Left colon (tissue), 2 donors: ENCODE results near the gene TLK1. TPM values are rescaled to one million over a fixed set of nuclear protein-coding genes. Genes with fewer than 3 reads are reported as not detected.
"Not testable (repeated sequence)": the region's sequence is repeated elsewhere in the genome, so short reads cannot be mapped to it uniquely, and the experiment has no call there.

Experiments used
- ATAC-seq: fragments of 200-7000 bp; cut with Tn5 transposase; one replicate; pipeline ENCODE4 v1.9.1; 2020; ENCODE audit warnings: mild to moderate bottlenecking, moderate library complexity
- DNase-seq, 2 donors: peaks; one replicate each; pipeline ENCODE4 v3.0.0-alpha.2; 2020
- intact Hi-C, 2 donors: fragments of 100-400 bp; cut with DNase I in 1 of 2; cut with micrococcal nuclease in 1 of 2; formaldehyde crosslinking; loops; one replicate each; pipeline versions ENCODE4 v1.11.2 to v1.14.0; 2022; cut with DNase I, micrococcal nuclease
- total RNA-seq, 2 donors: library from RNA; stranded (reverse); fragmentation: NEBNext Ultra II Directional; extraction: Animal tissue kit (Norgen Biotek cat#: 25700); gene quantifications; one replicate each; pipeline ENCODE4 v1.2.1, GENCODE V29; 2021
- donor health status: DM: no; HTN: no; CAD: no.
- donor health status: DM: yes; HTN: yes; CAD: no.

The TLK1 gene
- total RNA-seq, 2 donors from 2014 or later, result 93.9 to 101 TPM

- ATAC-seq (no peak), DNase-seq (no peak)
- intact Hi-C loops, result no loop called here
Measured at GRCh38 chr2:171098607-171099006, 62.1 kb downstream of the TLK1 start.

DNA sequence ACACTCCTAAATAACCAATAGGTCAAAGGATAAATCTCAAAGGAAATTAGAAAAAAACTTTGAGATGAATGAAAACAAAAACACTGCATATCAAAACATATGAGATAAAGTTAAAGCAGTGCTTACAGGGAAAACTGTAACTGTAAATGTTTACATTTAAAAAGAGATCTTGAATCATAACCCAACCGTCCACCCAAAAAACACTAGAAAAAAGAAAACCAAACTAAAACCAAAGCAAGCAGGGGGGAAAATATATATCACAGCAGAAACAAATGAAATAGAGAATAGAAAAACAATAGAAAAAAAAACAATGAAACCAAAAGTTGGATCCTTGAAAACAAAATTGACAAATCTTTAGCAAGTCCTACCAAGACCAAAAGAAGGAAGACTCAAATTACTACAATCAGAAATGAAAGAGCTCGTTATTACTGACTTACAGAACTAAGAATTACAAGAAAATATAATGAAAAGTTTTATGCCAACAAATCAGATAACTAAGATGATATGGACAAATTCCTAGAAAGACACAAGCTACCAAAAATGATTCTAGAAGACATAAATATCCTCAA lies 65.6 kb downstream of the TLK1 start:
- intact Hi-C loops, result no loop called here
- no peak for DNase-seq
- no peak for ATAC-seq

GRCh38 chr2:171091517-171091916 lies 69.2 kb downstream of the TLK1 start:
- DNase-seq, ATAC-seq, intact Hi-C loops: not testable (repeated sequence)

DNA sequence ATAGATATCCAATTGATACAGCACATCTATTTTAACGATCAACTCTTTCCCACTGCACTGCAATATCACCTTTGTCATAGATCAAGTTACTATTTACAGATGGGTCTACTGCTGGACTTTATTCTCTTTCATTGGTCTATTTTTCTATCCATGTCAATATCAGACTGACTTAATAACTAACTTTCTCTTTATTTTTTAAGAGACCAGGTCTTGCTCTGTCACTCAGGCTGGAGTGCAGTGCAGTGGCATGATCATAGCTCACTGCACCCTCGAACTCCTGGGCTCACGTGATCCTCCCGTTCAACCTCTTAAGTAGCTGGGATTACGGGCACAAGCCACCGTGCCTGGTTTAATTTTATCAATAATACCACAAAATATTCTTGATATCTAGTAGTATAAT lies 71.2 kb downstream of the TLK1 start:
- DNase-seq (no peak), ATAC-seq (no peak)
- intact Hi-C loops, result no loop called here

DNA sequence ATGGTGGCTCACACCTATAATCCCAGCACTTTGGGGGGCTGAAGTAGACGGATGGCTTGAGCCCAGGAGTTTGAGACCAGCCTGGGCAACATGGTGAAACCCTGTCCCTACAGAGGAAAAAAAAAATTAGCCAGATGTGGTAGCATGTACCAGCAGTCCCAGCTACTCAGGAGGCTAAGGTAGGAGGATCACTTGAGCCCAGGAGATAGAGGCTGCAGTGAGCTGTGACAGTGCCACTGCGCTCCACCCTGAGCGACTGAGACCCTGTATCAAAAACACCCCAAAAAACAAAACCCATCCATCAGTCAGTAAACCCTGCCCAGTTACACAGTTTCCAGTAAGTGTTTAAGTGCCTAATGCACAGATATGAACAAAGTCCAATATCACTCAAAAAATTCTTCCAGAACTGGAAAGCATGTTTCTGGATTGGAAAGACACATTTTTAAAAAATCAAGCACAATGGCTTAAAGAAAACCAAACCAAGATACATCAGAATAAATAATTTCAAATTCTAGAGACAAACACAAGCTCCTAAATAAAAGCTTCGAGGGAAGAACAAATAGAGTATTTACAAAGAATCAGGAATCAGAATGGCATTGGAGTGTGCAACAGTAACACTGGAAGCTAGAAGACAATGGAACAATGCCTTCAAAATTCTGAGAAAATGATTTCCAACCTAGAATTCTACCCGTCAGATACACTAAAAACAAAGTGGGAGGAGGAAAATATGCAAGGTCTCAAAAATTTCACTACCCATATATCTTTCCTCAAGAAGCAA lies 72.4 kb downstream of the TLK1 start:
- ATAC-seq (no peak), DNase-seq (no peak)
- intact Hi-C loops, result no loop called here

DNA sequence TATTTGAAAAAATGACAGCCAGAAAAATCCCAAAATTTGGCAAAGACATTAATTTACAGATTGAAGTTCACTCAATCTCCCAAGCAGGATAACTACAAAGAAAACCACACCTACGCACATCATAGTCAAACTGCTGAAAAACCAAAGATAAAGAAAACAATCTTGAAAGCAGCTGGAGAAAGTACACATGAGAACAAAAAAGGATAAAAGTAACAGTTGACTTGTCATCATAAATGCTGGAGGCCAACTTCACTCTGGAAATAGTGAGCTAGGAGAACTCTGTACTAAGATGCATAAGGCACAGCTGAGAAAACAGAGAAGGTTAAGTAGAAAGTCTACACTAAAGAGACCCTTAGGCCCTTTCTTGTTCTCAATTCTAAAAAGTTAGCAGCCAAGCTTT lies 73.1 kb downstream of the TLK1 start:
- DNase-seq, result no peak
- ATAC-seq, result no peak
- intact Hi-C loops, result no loop called here

DNA sequence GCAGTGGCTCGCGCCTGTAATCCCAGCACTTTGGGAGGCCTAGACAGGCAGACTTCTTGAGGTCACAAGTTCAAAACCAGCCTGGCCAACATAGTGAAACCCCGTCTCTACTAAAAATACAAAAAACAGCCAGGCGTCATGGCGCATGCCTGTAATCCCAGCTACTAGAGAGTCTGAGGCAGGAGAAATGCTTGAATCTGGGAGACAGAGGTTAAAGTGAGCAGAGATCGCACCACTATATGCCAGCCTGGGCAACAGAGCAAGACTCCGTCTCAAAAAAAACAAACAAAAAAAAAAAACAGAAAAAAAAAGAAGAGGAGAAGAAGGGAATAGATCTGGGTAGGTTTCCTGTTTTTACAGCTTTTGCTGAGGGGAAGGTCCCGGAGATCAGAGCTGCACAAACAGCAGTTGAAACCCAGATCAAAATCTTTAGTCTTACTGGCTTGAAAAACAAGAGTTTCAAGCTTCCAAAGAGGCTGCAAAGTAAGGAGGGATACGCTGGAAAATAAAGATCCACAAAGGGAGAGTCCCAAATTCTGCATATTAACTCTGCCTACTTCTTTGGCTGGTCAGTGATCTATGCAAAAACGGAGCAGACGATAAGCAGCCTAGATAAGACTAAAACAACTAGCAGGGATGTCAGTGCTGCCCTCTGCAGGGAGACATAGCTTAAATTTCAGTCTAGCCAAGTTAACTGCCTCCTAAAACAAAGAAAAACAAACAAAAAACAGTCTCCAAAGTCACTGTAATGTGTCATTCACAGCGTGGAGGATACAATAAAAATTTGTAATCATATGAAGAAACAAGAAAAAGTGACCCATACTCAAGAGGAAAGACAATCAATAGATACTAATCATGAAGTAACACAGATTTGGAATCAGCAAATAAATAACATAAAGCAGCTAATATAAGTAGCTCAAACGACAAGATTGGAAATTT lies 74.1 kb downstream of the TLK1 start:
- ATAC-seq (peak; percentile 77), DNase-seq (peak; percentile 27 to 57)
- intact Hi-C loops, result no loop called here

DNA sequence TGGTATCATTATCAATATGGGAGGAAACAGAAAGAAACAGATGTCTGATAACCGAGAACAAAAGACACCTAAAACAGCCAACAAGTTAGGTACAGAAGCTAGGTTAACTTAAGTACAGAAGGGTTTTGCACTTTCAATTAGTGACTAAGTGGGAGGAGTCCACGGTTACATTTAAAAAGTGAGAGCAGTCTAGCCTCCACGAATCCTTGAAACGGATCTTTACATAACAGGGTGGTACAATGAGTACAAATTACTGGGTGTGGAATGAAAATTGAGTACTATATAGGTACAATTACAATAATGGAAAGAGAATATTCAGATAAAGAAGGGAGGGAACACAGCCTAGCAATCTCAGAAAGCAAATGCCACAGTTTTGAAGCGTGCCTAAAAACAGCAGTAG lies 76.6 kb downstream of the TLK1 start:
- ATAC-seq (peak; percentile 90), DNase-seq (no peak)
- intact Hi-C loops, result no loop called here

GRCh38 chr2:171083451-171083850 lies 77.2 kb downstream of the TLK1 start:
- no peak for DNase-seq
- intact Hi-C loops, result no loop called here
- ATAC-seq, result no peak

DNA sequence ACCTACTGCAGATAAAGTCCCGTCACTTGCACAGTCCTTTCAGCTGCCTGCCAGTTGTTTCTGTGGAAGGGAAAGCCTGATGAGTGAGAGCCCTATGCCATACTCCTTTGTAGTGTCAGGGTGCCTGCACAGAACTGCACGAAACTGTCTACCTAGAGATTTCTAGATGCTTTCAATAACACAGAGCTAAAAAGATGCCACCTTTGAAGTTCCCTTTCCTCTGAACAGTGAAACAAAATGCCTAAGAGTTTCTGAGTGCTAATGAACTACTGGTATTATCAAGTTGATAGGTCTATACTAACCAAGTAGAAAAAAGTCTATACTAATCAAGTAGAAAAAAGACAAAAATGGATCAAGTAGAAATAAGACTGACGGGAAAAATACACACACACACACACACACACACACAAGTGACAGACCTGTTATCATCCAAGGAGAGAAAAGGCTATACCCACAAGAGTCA lies 79.0 kb downstream of the TLK1 start:
- intact Hi-C loops, result no loop called here
- DNase-seq (no peak), ATAC-seq (no peak)

DNA sequence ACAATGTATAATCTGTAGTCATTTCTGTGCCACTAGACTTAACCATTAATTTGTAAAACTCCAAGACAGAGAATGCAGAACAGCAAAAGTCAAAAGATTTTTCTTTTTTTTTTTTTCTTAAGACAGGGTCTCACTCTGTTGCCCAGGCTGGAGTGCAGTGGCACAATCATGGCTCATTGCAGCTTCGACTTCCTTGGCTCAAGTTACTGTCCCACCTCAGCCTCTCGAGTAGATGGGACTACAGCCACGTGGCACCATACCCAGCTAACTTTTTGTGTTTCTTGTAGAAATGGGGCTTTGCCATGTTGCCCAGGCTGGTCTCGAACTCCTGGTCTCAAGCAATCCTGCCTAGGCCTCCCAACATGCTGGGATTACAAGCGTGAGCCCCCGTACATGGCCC lies 80.1 kb downstream of the TLK1 start:
- intact Hi-C loops, result no loop called here
- ATAC-seq (no peak), DNase-seq (no peak)

- DNase-seq, ATAC-seq, intact Hi-C loops: not testable (repeated sequence)
Measured at GRCh38 chr2:171076422-171076821, 84.3 kb downstream of the TLK1 start.

DNA sequence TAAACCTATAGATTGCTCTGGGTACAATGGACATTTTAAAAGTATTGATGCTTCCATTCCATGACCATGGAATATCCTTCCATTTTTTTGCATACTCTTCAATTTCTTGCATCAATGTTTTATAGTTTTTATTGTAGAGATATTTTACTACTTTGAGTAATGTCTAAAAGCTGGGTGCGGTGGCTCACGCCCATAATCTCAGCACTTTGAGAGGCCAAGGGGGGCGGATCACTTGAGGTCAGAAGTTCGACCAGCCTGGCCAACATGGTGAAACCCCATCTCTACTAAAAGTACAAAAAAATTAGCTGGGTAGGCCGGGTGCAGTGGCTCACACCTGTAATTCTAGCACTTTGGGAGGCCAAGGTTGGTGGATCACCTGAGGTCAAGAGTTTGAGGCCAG lies 88.5 kb downstream of the TLK1 start:
- DNase-seq (peak; percentile 30 to 46), ATAC-seq (peak; percentile 84)
- intact Hi-C loops, result no loop called here

GRCh38 chr2:171069286-171069956 lies 91.3 kb downstream of the TLK1 start:
- no peak for ATAC-seq
- intact Hi-C loops, result no loop called here
- DNase-seq, result no peak

DNA sequence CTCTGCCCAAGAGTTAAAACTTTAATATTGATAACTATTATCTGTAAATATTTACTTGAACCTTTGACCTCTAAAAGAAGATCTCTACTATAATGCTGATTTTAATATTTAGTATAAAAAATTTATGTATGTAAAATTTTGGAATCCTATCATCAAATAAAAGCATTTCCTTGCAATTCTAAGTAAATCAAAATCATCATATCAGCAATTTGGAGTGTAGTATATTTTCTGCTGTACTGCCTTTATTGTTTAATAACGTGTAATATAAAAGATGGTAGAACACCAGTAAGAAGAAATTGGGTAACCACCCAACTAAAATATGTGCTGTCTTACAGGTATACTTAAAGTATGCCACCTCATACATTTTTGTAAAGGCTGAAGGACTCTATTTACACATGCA lies 94.6 kb downstream of the TLK1 start:
- intact Hi-C loops, result no loop called here
- DNase-seq (no peak), ATAC-seq (peak; percentile 53)

- ATAC-seq (no peak), DNase-seq (no peak)
- intact Hi-C loops, result no loop called here
Measured at GRCh38 chr2:171057575-171057974, 103.1 kb downstream of the TLK1 start.

- DNase-seq, result no peak
- ATAC-seq, result no peak
- intact Hi-C loops, result no loop called here
Measured at GRCh38 chr2:171056307-171056706, 104.4 kb downstream of the TLK1 start.

DNA sequence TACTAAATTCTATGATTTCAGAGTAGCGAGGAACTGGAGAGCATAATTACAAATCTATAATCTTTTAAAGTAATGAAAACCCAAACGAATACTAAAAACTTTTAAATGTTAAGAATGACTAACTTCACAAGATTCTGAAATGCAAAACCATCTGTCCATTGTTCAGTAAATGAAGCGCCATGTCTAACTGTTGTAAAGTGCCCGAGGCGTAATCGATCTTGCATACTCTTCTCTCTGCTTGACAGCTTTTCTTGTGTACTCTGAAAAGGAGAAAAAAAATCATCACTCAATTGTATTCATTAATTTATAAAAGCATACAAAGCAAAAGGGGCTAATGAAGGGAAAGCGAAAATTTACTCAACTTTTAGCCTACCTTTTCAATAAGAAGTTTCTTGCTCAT lies 111.0 kb downstream of the TLK1 start:
- no peak for ATAC-seq
- intact Hi-C loops, result no loop called here
- no peak for DNase-seq

DNA sequence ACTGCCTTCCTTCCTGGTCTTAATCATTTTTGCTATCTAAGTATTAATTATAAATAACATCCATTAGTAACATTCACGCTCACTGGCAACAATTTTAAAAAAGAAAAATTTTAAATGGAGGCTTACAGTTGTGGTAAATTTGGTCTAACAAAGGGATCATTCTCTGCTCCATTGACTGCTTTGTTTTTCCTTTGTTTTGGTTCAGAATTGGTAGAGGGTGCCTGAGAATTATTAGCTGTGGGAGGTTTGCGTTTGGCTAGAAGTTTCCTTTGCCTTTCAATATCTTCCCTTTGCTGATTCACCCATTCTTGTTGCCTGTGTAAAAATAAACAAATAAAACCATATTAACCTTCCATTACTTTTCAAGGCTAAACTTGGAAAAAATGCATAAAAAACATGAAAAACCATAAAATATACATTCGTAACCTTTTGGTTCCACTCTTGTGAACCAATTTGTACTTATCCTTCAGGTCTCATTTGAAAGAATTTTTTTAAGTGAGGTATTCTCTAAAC lies 114.6 kb downstream of the TLK1 start:
- intact Hi-C loops, result no loop called here
- no peak for DNase-seq
- no peak for ATAC-seq
